ENCODE results near the gene TMED9. TPM values are rescaled to one million over a fixed set of nuclear protein-coding genes. Genes with fewer than 3 reads are reported as not detected.

The TMED9 gene
- total and polyA plus RNA-seq, 9 of the 15 experiments (the other 6 are each of a cell fraction or from before 2014, with no cell fraction given): 43.7 to 301 (median 90.0) TPM

GRCh38 chr5:177565046-177565445, 27.0 kb upstream of the TMED9 start:
- H3K79me2 ChIP-seq (ENCODE audit: control insufficient read depth, insufficient read depth, low read length): no peaks in the 10 kb centered on the region
- ChIA-PET POLR2A (interaction anchor here (0.6 to 1.4 kb wide), 6 partner anchors 8 to 862 kb away, joined by 3 read pairs; partner anchors contain the start of gene LMAN2), CTCF (ENCODE audit: low intra/inter-chr PET ratio) (no interaction called here)
- FAIRE-seq (peak; percentile 74), DNase-seq (ENCODE audit: extremely low read depth in 1 of 4, low spot score in 3 of 4) (peak in 2 of 4 experiments; percentile 57 to 70), ATAC-seq (peak; percentile 72)
- no peaks in the 10 kb centered on the region for H3K9me1 ChIP-seq (ENCODE audit: control insufficient read depth, insufficient read depth, low read length)
- H2AFZ ChIP-seq (ENCODE audit: low read depth, low read length): peak overlapping the region; percentile 27
- 27% methylated on average over 8 of the region's 8 CpGs for WGBS (ENCODE audit: insufficient coverage, low coverage, missing lambda C conversion rate)
- in situ Hi-C loops (cut with MboI): no loop called here
- H3K27ac ChIP-seq (ENCODE audit: extremely low read depth, low read depth, low read length): peak overlapping the region; percentile 3; the same call in 1 of the 3 replicates
- peaks cover 21 to 22% of the 10 kb centered on the region in 2 experiments; a peak in 3 of 5 replicates for H3K4me1 ChIP-seq (replicated peaks in 1 of 2; ENCODE audit: control insufficient read depth in 2 of 2, insufficient read depth in 2 of 2, low read length in 2 of 2)
- no peak overlapping the region; the same call in 1 of the 2 replicates for H3K4me2 ChIP-seq (ENCODE audit: insufficient read depth, low read length)
- intact Hi-C loops (cut with micrococcal nuclease): no loop called here
- H3K9ac ChIP-seq (ENCODE audit: insufficient read depth in 1 of 2, low read depth in 2 of 2, low read length in 2 of 2): no peak overlapping the region
- no peaks in the 10 kb centered on the region for H3K36me3 ChIP-seq (ENCODE audit: control insufficient read depth, insufficient read depth, low read length)
- no peaks in the 10 kb centered on the region for H4K20me1 ChIP-seq (replicated peaks; ENCODE audit: control insufficient read depth, insufficient read depth, low read length)
- H3K27me3 ChIP-seq (ENCODE audit: control insufficient read depth in 2 of 2, insufficient read depth in 2 of 2, low read length in 2 of 2): no peaks in the 10 kb centered on the region
- H3K4me3 ChIP-seq: no peak overlapping the region
- no TSS peak for BruUV-seq (replicated peaks)
- H3K9me3 ChIP-seq (replicated peaks; ENCODE audit: control insufficient read depth, insufficient read depth, low read depth, low read length): no peaks in the 10 kb centered on the region
- TF ChIP-seq CEBPB (tag; IDR thresholded peaks at IDR 0.05) (0 out of 2 replicates have a peak, but pooled peaks have one; percentile 26), BCOR (IDR thresholded peaks at IDR 0.05) (no peak), HMBOX1 (IDR thresholded peaks at IDR 0.05) (peak; percentile 64; the same call in 1 of the 2 replicates), NFE2L1 (tag; IDR thresholded peaks at IDR 0.05; ENCODE audit: borderline replicate concordance, low read depth) (peak; percentile 62; the same call in 1 of the 2 replicates), TARDBP (IDR thresholded peaks at IDR 0.05) (no peak), ZNF316 (IDR thresholded peaks at IDR 0.05) (peak; percentile 85), MAFG (tag; conservative IDR thresholded peaks at IDR 0.05) (peak; percentile 86), ZNF280A (IDR thresholded peaks at IDR 0.05; ENCODE audit: low read depth, partially characterized antibody) (no peak), IRF1 (CRISPR knock-in tag; IDR thresholded peaks at IDR 0.05; ENCODE audit: borderline replicate concordance) (no peak), TRIM25 (IDR thresholded peaks at IDR 0.05; ENCODE audit: borderline replicate concordance) (no peak), SMARCA4 (IDR thresholded peaks at IDR 0.05) (peak; percentile 41; the same call in 1 of the 2 replicates), MAFK (IDR thresholded peaks at IDR 0.05; ENCODE audit: low read length) (peak; percentile 47; the same call in 1 of the 2 replicates), NFE2 (IDR thresholded peaks at IDR 0.05; ENCODE audit: low read depth) (peak; percentile 93)

Data from K562 (cell line).